CD4-positive, alpha-beta T cell (primary cell): ENCODE measurements around the gene SCAMP4. TPM values are rescaled to one million over a fixed set of nuclear protein-coding genes. Genes with fewer than 3 reads are reported as not detected.

Source experiments
- ATAC-seq: fragments of 200-7000 bp; cut with Tn5 transposase; one replicate; pipeline ENCODE4 v1.10.0; 2022; ENCODE audit warnings: mild to moderate bottlenecking; ENCODE audit not compliant: poor library complexity
- CTCF ChIA-PET: fragments of 350-600 bp; sonication (Branson Sonifier 250); formaldehyde crosslinking; loops from one replicate; lab custom pipeline; 2021; ENCODE audit warnings: antibody characterized with exemption, inconsistent platforms; lab: Charles Lee
- POLR2A ChIA-PET: fragments of 350-600 bp; sonication (Branson Sonifier 250); formaldehyde crosslinking; loops from one replicate; lab custom pipeline; 2021; ENCODE audit warnings: antibody characterized with exemption, inconsistent platforms; lab: Charles Lee
- DNase-seq, 14 experiments: peaks; one replicate each; pipeline ENCODE4 v3.0.0-alpha.2; 2013 to 2020; ENCODE audit warnings: mixed read lengths in 2 of 14
- H3K27ac ChIP-seq, 2 donors: one replicate each; pipeline versions ENCODE4 v1.5.1 to v1.7.0; 2013; ENCODE audit warnings: low read length in 2 of 2, low read depth in 1 of 2, mild to moderate bottlenecking in 1 of 2
- H3K27me3 ChIP-seq, 2 experiments: 1 replicate in 1 of 2; 2 replicates in 1 of 2; pipeline versions ENCODE4 v1.6.1 to v1.7.0; 2013; ENCODE audit warnings: low read length in 2 of 2, control low read depth in 1 of 2, mild to moderate bottlenecking in 1 of 2, moderate library complexity in 1 of 2; ENCODE audit not compliant: insufficient read depth in 2 of 2, control insufficient read depth in 1 of 2
- H3K36me3 ChIP-seq: one replicate; pipeline ENCODE4 v1.6.1; 2013; ENCODE audit warnings: low read length, control low read depth; ENCODE audit not compliant: insufficient read depth
- H3K4me1 ChIP-seq: one replicate; pipeline ENCODE4 v1.6.1; 2013; ENCODE audit warnings: low read length, control low read depth; ENCODE audit not compliant: insufficient read depth
- H3K4me3 ChIP-seq: one replicate; pipeline ENCODE4 v1.5.1; 2013; ENCODE audit warnings: mild to moderate bottlenecking, low read length, moderate library complexity
- H3K9me3 ChIP-seq, 2 experiments: 1 replicate in 1 of 2; 2 replicates in 1 of 2; pipeline versions ENCODE4 v1.6.1 to v1.7.0; 2013; ENCODE audit warnings: low read length in 2 of 2, mild to moderate bottlenecking in 2 of 2, control low read depth in 1 of 2, moderate library complexity in 1 of 2; ENCODE audit not compliant: control insufficient read depth in 1 of 2, insufficient read depth in 1 of 2
- H3K27ac Mint-ChIP-seq: one replicate; pipeline ENCODE4 v1.8.0; 2020; ENCODE audit warnings: mixed read lengths
- H3K27me3 Mint-ChIP-seq: one replicate; pipeline ENCODE4 v1.8.0; 2021; ENCODE audit warnings: mixed read lengths
- H3K36me3 Mint-ChIP-seq: one replicate; pipeline ENCODE4 v1.8.0; 2021; ENCODE audit warnings: low read depth, mixed read lengths
- H3K4me1 Mint-ChIP-seq: one replicate; pipeline ENCODE4 v1.8.0; 2021; ENCODE audit warnings: low read depth, mixed read lengths
- H3K4me3 Mint-ChIP-seq: one replicate; pipeline ENCODE4 v1.8.0; 2020; ENCODE audit warnings: mild to moderate bottlenecking, mixed read lengths
- H3K9me3 Mint-ChIP-seq: one replicate; pipeline ENCODE4 v1.8.0; 2020; ENCODE audit warnings: mixed read lengths
- intact Hi-C, 2 experiments: fragments of 100-400 bp; cut with DNase I in 1 of 2; cut with micrococcal nuclease in 1 of 2; formaldehyde crosslinking; loops; one replicate each; pipeline versions ENCODE4 v1.15.1 to v1.9.0; 2023 to 2025; cut with DNase I, micrococcal nuclease
- total RNA-seq, 174 experiments: library from RNA in 2 of 174; stranded (reverse) in 2 of 174; gene quantifications; one replicate each; pipeline ENCODE4 v1.2.3 and lab custom pipeline; 2021 to 2026
- TF ChIP-seq, protein P1 (sequence below): fragments of 200-600 bp; IDR thresholded peaks from one replicate; pipeline ENCODE4 v1.8.0; 2022; ENCODE audit warnings: antibody characterized with exemption, mild to moderate bottlenecking

Gene SCAMP4
- total RNA-seq, 2 experiments from 2014 or later, result 12.7 to 15.4 TPM

DNA sequence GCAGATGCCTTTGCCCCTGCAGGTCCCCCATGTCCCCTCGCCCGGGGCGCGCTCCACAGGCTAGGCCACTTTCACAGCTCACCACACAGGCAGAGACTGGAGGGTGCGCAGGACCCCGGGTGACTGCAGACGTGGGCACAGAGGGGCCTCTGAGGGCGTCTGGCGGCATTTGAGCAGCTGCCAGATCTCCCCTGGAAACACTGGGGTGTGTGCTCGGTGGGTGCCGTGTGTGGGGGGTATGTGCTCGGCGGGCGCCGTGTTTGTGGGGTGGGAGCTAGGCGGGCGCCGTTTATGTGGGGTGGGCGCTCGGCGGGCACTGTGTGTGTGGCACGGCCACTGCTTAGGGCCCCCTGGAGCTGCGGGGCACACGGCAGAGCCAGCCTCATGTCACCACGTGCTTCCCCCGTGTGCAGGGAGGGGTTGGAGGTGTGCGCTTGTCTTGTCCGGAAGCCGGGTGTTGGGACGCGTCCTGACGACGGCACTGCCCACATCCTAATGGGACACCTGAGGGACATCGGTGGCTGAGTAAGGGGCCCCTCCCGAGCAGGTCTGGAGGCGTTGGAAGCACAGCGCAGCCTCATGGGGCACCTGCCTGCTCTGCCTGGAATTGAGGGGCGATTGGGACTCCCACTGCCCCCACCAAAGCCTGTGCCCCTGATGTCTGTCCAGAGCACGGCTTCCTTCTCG, 52.5 kb downstream of the SCAMP4 start:
- ATAC-seq, result no peak
- peaks cover 33% of the 10 kb centered on the region for H3K36me3 ChIP-seq
- Mint-ChIP-seq H3K4me3 (no peak overlapping the region), H3K36me3 (peaks cover 20% of the 10 kb centered on the region), H3K27me3 (no peaks in the 10 kb centered on the region), H3K4me1 (peaks cover 19% of the 10 kb centered on the region), H3K27ac (no peak overlapping the region), H3K9me3 (no peaks in the 10 kb centered on the region)
- ChIA-PET CTCF (no interaction called here), POLR2A (no interaction called here)
- H3K27me3 ChIP-seq, result no peaks in the 10 kb centered on the region
- no peak for DNase-seq
- intact Hi-C loops, result no loop called here
- TF ChIP-seq, protein P1, sequence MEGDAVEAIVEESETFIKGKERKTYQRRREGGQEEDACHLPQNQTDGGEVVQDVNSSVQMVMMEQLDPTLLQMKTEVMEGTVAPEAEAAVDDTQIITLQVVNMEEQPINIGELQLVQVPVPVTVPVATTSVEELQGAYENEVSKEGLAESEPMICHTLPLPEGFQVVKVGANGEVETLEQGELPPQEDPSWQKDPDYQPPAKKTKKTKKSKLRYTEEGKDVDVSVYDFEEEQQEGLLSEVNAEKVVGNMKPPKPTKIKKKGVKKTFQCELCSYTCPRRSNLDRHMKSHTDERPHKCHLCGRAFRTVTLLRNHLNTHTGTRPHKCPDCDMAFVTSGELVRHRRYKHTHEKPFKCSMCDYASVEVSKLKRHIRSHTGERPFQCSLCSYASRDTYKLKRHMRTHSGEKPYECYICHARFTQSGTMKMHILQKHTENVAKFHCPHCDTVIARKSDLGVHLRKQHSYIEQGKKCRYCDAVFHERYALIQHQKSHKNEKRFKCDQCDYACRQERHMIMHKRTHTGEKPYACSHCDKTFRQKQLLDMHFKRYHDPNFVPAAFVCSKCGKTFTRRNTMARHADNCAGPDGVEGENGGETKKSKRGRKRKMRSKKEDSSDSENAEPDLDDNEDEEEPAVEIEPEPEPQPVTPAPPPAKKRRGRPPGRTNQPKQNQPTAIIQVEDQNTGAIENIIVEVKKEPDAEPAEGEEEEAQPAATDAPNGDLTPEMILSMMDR, result no peak
- no peak overlapping the region for H3K27ac ChIP-seq
- H3K4me3 ChIP-seq, result no peak overlapping the region
- H3K4me1 ChIP-seq, result peaks cover 45% of the 10 kb centered on the region
- no peaks in the 10 kb centered on the region for H3K9me3 ChIP-seq

DNA sequence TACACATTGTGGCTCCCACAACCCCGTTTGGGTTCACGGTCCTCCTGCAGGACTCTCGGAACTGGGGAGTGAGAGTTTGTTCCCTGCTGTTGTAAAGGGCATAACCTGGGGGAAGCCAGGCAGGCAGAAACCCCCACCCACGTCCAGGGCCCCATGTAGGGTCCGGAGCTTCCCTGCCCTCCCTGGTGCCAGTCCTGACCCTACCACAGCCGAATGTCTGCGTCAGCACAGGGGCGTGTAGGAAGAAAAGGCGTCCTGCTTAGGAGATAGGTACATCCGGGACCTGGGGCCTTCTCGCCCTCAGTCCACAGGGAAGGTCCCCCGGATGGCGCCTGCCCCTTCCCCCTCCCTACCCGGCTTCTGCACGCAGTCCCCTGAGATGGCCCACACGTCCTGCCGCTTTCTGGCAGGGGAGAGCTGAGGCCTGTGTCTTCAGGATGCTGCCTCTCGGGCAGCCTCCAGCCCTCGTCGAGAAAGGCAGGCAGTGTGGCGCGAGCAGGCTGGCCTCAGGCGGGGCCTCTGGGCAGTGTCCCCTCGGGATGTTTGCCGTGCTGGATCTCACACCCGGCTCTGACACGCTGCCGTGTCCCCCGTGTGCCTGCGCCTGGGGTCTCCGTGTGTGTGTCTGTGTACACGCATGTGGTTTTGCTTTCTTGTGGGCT, 54.9 kb downstream of the SCAMP4 start:
- ChIA-PET CTCF (no interaction called here), POLR2A (no interaction called here)
- Histone ChIP-seq H3K27ac (no peak overlapping the region), H3K9me3 (no peaks in the 10 kb centered on the region), H3K27me3 (no peaks in the 10 kb centered on the region), H3K4me1 (peaks cover 31% of the 10 kb centered on the region), H3K36me3 (peaks cover 23% of the 10 kb centered on the region), H3K4me3 (no peak overlapping the region)
- intact Hi-C loops, result loop anchor here in 1 of 2 experiments (5.0 kb wide), 1 partner anchor 33 kb away; no protein-coding TSS in a partner anchor
- H3K4me1 Mint-ChIP-seq, result peaks cover 19% of the 10 kb centered on the region
- no peaks in the 10 kb centered on the region for H3K9me3 Mint-ChIP-seq
- no peaks in the 10 kb centered on the region for H3K27me3 Mint-ChIP-seq
- peak overlapping the region; percentile 7 for H3K4me3 Mint-ChIP-seq
- ATAC-seq (no peak), DNase-seq (no peak)
- peak overlapping the region; percentile 71 for H3K27ac Mint-ChIP-seq
- peaks cover 20% of the 10 kb centered on the region for H3K36me3 Mint-ChIP-seq
- TF ChIP-seq, protein P1, result no peak

DNA sequence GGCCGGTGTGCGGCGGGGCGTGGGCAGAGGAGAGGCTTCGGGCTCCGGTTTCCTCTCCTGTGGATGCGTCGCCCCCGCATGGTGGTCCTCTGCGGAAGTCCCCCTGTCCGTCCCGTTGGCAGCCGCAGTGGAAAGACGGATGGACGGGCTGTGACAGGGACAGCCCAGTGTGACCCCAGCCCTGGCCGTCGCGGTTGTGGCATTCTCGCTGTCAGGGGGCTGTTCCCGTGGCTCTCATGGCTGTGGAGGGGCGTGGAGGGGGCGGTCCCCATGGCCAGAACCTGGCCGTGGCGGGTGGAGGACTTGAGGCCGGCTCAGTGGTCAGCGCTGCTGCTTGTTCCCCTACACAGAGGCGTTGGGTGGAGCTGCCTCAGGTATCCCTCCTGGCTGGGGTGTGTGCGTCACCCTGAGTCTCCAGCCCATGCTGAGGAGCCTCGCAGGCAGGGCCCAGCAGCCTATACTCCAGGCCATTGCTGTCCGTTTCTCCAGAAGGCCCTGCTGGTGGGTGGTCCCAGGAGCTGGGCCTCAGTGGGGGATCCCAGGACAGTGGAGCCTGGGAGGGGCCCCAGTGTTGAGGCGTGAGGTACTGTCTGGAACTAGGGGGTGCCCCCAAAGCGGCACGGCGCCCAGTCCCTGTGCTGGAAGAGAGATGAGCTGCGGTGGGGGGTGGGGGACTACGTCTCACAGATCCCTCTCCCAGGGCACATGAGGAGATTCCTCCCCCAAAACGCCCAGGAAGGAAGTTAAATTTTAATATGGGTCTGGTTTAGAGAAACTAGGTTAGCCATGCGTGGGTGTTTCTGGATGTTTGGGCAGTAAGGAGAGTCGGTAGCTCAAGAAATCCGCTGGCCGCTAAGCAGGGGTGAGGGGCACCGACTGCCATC, 56.0 kb downstream of the SCAMP4 start:
- intact Hi-C loops, result loop anchor here in 1 of 2 experiments (5.0 kb wide), 1 partner anchor 34 kb away; no protein-coding TSS in a partner anchor
- TF ChIP-seq, protein P1, result no peak
- no peak overlapping the region for H3K4me3 ChIP-seq
- no peak overlapping the region for H3K4me3 Mint-ChIP-seq
- CTCF ChIA-PET, result no interaction called here
- H3K9me3 ChIP-seq, result no peaks in the 10 kb centered on the region
- POLR2A ChIA-PET, result no interaction called here
- H3K9me3 Mint-ChIP-seq, result no peaks in the 10 kb centered on the region
- peaks cover 25% of the 10 kb centered on the region for H3K4me1 Mint-ChIP-seq
- peak overlapping the region; percentile 36 for H3K27ac Mint-ChIP-seq
- ATAC-seq, result peak; percentile 13
- H3K36me3 Mint-ChIP-seq, result peaks cover 24% of the 10 kb centered on the region
- H3K27ac ChIP-seq, result no peak overlapping the region
- H3K36me3 ChIP-seq, result peaks cover 26% of the 10 kb centered on the region
- no peaks in the 10 kb centered on the region for H3K27me3 ChIP-seq
- H3K4me1 ChIP-seq, result peaks cover 28% of the 10 kb centered on the region
- no peak for DNase-seq
- H3K27me3 Mint-ChIP-seq, result no peaks in the 10 kb centered on the region
